Astrocyte (in vitro differentiated cells and primary cell): ENCODE measurements around the gene TMEM8B. TPM values are rescaled to one million over a fixed set of nuclear protein-coding genes. Genes with fewer than 3 reads are reported as not detected.
A peak's percentile ranks its signal among the peaks of the same experiment; 100 is the strongest.

Experiments used
- DNase-seq: peaks from one replicate; pipeline ENCODE4 v3.0.0-alpha.2; 2010; ENCODE audit warnings: low read depth
- FAIRE-seq: peaks from 2 replicates; lab custom pipeline; 2011; peaks lifted over from hg19 to GRCh38; lab: Jason Lieb, UNC
- H2AFZ ChIP-seq: 2 replicates; pipeline ENCODE4 v1.6.0; 2012; ENCODE audit warnings: low read depth, low read length, inconsistent platforms
- H3K27ac ChIP-seq: 2 replicates; pipeline ENCODE4 v1.5.1; 2011; ENCODE audit warnings: low read depth, low read length, inconsistent platforms
- H3K27me3 ChIP-seq: 2 replicates; pipeline ENCODE4 v1.6.0; 2011; ENCODE audit warnings: low read length, inconsistent platforms; ENCODE audit not compliant: insufficient read depth
- H3K36me3 ChIP-seq: 2 replicates; pipeline ENCODE4 v1.5.1; 2011; ENCODE audit warnings: low read length, inconsistent platforms; ENCODE audit not compliant: insufficient read depth
- H3K4me1 ChIP-seq: 2 replicates; pipeline ENCODE4 v1.5.1; 2011; ENCODE audit warnings: low read length, inconsistent platforms; ENCODE audit not compliant: insufficient read depth
- H3K4me2 ChIP-seq: 2 replicates; pipeline ENCODE4 v1.6.0; 2012; ENCODE audit warnings: low read length, inconsistent platforms
- H3K4me3 ChIP-seq: 2 replicates; pipeline ENCODE4 v1.5.1; 2011; ENCODE audit warnings: low read depth, mild to moderate bottlenecking, low read length, inconsistent platforms; ENCODE audit not compliant: insufficient read depth
- H3K79me2 ChIP-seq: 2 replicates; pipeline ENCODE4 v1.6.0; 2012; ENCODE audit warnings: mild to moderate bottlenecking, low read length, inconsistent platforms; ENCODE audit not compliant: insufficient read depth
- H3K9ac ChIP-seq: 2 replicates; pipeline ENCODE4 v1.6.0; 2012; ENCODE audit warnings: mild to moderate bottlenecking, low read length, inconsistent platforms
- H3K9me3 ChIP-seq: 2 replicates; pipeline ENCODE4 v1.5.1; 2012; ENCODE audit warnings: low read depth, mild to moderate bottlenecking, low read length, inconsistent platforms; ENCODE audit not compliant: insufficient read depth
- H4K20me1 ChIP-seq: 2 replicates; pipeline ENCODE4 v1.6.0; 2012; ENCODE audit warnings: low read length, inconsistent platforms; ENCODE audit not compliant: insufficient read depth
- H3K27ac Mint-ChIP-seq: one replicate; pipeline ENCODE4 v1.8.0; 2021; ENCODE audit warnings: mild to moderate bottlenecking, mixed read lengths; ENCODE audit not compliant: unreplicated experiment
- H3K27me3 Mint-ChIP-seq: one replicate; pipeline ENCODE4 v1.8.0; 2021; ENCODE audit warnings: low read depth, mixed read lengths; ENCODE audit not compliant: unreplicated experiment
- H3K36me3 Mint-ChIP-seq: one replicate; pipeline ENCODE4 v1.8.0; 2021; ENCODE audit warnings: low read depth, mixed read lengths; ENCODE audit not compliant: unreplicated experiment
- H3K4me1 Mint-ChIP-seq: one replicate; pipeline ENCODE4 v1.8.0; 2021; ENCODE audit warnings: low read depth, mixed read lengths; ENCODE audit not compliant: unreplicated experiment
- H3K4me3 Mint-ChIP-seq: one replicate; pipeline ENCODE4 v1.8.0; 2021; ENCODE audit warnings: mild to moderate bottlenecking, moderate library complexity, mixed read lengths; ENCODE audit not compliant: unreplicated experiment
- H3K9me3 Mint-ChIP-seq: one replicate; pipeline ENCODE4 v1.8.0; 2021; ENCODE audit warnings: mild to moderate bottlenecking, mixed read lengths; ENCODE audit not compliant: unreplicated experiment
- CTCF ChIP-seq: IDR thresholded peaks from 2 replicates; pipeline ENCODE4 v1.5.1; 2011; ENCODE audit warnings: low read depth, mild to moderate bottlenecking, inconsistent platforms, low read length, moderate library complexity; ENCODE audit not compliant: insufficient read depth
- EZH2 ChIP-seq: IDR thresholded peaks from 2 replicates; pipeline ENCODE4 v1.6.1; 2012; ENCODE audit warnings: mild to moderate bottlenecking, low read length, inconsistent platforms; ENCODE audit not compliant: insufficient read depth
- total RNA-seq: library from RNA; stranded (reverse); gene quantifications from 2 replicates; pipeline ENCODE4 v1.2.1, GENCODE V29; 2021

The TMEM8B gene
- total RNA-seq, 1 donor from 2014 or later: 8.9 TPM

GRCh38 chr9:35842795-35843194 is 13.8 kb downstream of the TMEM8B start:
- Mint-ChIP-seq H3K4me1 (peaks cover 15% of the 10 kb centered on the region), H3K27ac (no peak overlapping the region), H3K9me3 (peaks cover 8% of the 10 kb centered on the region), H3K27me3 (peaks cover 47% of the 10 kb centered on the region), H3K4me3 (no peak overlapping the region), H3K36me3 (peaks cover 21% of the 10 kb centered on the region)
- FAIRE-seq (no peak), DNase-seq (no peak)
- Histone ChIP-seq H2AFZ (no peak overlapping the region), H3K27me3 (no peaks in the 10 kb centered on the region), H4K20me1 (no peaks in the 10 kb centered on the region), H3K4me1 (peaks cover 21% of the 10 kb centered on the region), H3K9ac (no peak overlapping the region), H3K27ac (no peak overlapping the region), H3K4me2 (no peak overlapping the region), H3K4me3 (no peak overlapping the region), H3K36me3 (no peaks in the 10 kb centered on the region), H3K79me2 (no peaks in the 10 kb centered on the region), H3K9me3 (no peaks in the 10 kb centered on the region)
- no peak for TF ChIP-seq CTCF

DNA sequence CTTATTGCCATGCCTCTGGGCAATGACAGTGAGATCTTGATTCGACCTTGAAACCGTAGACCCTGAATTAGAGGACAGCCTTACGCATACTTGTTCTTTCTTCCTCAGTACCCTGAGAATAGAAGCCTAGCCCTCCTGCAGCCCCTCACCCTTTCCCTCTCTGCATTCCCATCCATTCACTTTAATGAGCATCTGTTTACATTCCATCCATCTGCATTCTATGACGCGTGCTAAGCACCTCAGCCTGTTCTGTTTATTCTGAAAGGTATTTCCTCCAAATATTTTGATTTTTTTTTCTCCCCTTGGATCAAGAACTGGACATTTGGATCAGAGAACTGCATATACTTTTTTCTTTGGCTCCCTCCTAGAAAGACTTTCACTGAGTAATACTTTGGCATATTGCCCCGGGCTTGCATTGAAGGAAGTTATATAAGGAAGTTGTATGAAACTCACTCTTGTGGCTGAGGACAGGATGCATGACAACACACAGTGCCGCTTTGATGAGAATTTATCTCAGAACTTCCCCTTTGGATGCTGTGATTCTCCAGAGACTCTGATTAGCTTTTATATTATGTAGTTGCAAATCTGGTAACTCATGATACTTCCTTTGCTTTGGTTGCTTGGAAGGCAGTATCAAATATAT is 15.7 kb downstream of the TMEM8B start:
- TF ChIP-seq EZH2 (no peak), CTCF (no peak)
- H3K4me1 ChIP-seq: peaks cover 28% of the 10 kb centered on the region
- peak overlapping the region; percentile 56 for H3K4me2 ChIP-seq
- H3K27me3 ChIP-seq: no peaks in the 10 kb centered on the region
- peaks cover 22% of the 10 kb centered on the region for H3K36me3 Mint-ChIP-seq
- H3K4me3 Mint-ChIP-seq: no peak overlapping the region
- H3K36me3 ChIP-seq: no peaks in the 10 kb centered on the region
- no peaks in the 10 kb centered on the region for H3K79me2 ChIP-seq
- H3K9me3 Mint-ChIP-seq: peaks cover 8% of the 10 kb centered on the region
- H3K27ac ChIP-seq: no peak overlapping the region
- H2AFZ ChIP-seq: no peak overlapping the region
- H3K9me3 ChIP-seq: no peaks in the 10 kb centered on the region
- H3K27me3 Mint-ChIP-seq: peaks cover 37% of the 10 kb centered on the region
- peaks cover 22% of the 10 kb centered on the region for H3K4me1 Mint-ChIP-seq
- no peak overlapping the region for H3K9ac ChIP-seq
- H4K20me1 ChIP-seq: no peaks in the 10 kb centered on the region
- H3K4me3 ChIP-seq: no peak overlapping the region
- FAIRE-seq (peak; percentile 82), DNase-seq (peak; percentile 85)
- peak overlapping the region; percentile 9 for H3K27ac Mint-ChIP-seq
